SKM-1 (cell line): Measurements from ENCODE around the gene PLIN4.
"Not testable (repeated sequence)": the region's sequence is repeated elsewhere in the genome, so short reads cannot be mapped to it uniquely, and the experiment has no call there.

Experiments used
- DNase-seq: peaks from one replicate; lab custom pipeline; 2025; ENCODE audit not compliant: unreplicated experiment; lab: John Stamatoyannopoulos, UW

Gene PLIN4

DNA sequence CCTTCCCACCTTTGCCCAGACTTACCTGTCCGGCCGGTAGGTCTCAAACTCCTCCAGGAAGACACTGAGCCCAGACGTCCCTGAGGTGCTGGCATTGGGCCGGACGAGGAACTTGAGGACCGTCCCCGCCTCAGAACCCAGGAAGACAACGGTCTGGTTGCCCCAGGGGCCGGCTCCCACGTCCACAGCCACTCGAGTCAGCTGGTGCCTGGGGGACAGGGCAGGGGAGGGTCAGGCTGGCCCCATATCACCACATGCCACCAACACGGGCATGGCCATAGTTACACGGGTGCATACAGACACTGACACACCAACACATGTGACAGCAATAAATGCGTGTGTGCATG is 29.9 kb upstream of the PLIN4 start:
- no peak for DNase-seq

DNA sequence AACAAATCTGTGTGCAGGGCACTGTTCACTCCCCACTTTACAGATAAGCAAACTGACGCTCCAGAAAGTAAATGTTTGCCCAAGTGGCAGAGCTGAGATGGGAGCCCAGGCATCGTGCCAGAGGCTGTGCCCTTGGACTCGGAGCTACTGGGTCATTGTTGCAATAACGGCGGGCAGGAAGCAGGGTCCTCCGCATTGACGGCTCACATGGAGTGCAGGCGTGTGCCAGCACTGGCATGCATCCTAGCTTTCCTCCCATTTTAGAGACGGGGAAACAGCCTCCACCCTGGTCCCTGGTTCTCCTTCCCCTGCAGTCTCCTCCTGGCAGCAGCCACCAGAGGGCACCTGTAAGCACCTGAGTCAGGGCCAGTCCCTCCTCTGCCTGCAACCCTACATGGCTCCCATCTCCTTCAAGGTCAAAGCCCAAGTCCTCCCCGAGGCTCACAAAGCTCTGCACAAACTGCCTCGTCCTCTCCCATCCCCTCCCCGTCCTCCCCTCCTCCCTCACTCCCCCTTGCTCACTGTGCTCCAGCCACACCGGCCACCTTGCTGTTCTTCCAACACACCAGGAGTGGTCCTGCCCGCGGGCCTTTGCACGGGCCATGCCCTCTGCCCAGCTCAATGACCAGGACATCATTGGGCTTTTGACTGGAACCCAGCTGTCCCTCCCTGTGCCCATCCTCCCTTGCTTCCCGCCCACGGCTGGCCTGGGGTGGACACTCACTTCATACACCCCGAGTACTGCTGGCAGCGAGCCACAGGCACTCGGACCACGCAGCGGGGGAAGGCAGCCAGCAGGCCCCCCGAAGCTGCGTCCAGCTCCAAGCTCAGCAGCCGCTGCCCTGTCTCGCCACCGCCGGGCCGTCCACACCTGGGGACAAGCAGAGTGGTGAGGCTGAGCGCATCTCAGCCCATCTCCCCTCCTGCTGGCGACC is 29.3 kb upstream of the PLIN4 start:
- no peak for DNase-seq

DNA sequence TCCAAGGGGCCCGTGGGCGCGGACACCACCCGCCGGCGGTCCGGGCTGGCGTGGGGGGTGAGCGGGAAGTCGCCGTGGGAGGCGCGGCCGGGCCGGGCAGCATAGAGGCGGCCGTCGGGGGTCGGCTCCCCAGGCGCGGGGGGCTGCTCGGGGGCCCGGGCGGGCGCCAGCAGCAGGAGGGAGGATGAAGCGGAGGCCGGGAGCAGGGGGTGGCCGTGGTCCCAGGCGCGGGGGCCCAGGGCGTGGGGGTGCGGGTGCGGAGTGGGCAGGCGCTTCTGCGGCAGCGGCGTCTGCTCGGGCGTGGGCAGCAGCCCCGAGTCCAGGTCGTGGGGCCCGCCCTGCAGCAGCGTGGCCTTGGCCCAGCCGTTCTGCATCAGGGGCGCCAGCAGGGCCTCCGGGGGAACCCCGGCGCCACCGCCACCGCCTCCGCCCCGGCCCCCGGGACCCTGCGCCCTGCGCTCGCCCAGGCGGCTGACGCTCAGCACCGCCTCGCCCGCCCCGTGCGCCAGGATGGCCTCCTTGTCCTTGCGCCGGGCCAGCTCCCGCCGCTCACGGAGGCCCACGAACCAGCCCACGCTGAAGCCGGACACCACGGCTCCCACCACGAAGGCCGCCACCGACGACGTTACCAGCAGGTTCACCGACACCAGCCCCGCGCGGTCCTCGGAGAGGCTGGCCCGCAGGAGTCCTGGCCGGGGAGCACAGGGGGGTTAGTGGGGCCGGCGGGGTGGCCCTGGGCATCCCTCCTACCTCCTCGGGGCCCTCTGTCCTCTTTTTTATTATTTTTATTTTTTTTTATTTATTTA is 25.8 kb upstream of the PLIN4 start:
- no peak for DNase-seq

DNA sequence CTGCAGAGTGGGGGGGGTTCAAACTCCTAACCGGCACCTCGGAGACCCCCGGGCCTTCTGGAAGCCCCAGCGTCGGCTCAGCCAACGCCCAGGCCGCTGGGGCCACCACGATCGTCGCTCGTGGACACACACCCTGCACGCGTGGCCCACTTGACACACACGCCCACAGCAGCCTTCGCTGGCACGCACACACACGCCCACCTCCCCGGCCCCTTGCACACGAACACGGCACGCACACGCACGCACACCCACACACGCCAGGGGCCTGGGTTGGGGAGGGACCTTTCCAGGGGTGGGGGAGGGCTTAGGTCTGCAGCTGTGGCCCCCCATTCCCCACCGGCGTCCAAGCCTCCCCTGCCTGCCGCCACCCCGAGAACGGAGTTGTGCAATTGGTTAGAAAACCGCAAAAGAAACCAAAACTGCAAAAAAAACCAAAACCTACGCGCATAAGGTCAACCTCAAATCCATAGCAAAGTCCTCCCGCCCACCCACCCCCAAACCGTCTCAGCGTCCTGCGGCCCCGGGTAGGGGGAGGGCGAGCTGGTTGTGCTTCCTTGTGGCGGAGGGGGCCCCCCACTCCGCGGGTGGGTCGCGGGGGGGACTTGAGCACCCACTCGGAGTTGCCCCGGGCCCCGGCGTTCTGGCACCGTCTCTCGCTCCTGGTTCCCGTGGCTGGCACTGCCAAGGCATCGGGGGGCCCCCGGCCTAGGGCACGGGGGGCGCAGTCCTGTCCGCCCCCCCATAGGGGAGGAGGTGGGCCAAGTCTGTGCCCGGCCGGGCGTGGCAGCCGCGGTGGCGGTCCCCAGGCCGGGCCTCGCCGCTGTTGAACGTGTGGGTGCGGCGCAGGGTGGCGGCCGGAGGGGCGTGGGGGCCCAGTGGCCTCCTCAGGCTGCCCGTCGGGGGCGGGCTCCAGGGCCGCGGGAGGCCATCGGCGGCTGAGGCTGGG is 24.9 kb upstream of the PLIN4 start:
- peak; percentile 38 for DNase-seq

DNA sequence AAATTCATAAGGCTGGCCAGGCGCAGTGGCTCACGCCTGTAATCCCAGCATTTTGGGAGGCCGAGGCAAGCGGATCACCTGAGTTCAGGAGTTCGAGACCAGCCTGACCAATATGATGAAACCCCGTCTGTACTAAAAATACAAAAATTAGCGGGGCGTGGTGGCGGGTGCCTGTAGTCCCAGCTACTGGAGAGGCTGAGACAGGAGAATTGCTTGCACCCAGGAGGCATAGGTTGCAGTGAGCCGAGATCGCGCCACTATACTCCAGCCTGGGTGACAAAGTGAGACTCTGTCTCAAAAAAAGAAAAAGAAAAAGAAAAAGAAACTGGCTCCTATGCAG is 23.5 kb upstream of the PLIN4 start:
- DNase-seq: not testable (repeated sequence)

DNA sequence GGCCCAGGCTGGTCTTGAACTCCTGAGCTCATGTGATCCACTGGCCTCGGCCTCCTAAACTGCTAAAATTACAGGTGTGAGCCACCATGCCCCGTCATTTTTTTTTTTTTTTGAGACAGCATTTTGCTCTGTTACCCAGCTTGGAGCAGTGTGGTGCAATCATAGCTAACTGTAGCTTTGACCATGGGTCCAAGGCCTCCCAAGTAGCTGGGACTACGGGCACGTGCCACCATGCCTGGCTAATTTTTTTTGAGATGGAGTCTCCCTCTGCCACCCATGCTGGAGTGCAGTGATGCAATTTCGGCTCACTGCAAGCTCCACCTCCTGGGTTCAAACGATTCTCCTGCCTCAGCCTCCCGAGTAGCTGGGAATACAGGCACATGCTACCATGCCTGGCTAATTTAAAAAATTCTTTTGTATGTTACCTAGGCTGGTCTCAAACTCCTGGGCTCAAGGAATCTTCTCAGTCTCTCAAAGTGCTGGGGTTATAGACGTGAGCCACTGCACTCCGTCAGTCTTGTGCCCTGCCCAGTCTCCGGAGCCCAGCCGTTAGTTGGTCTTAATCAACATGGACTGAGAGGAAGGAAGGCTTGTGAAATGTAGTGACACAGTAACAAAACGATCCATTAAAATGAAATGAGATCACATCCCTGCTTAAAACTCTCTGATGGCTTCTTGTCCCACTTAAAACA is 23.0 kb upstream of the PLIN4 start:
- DNase-seq: peak; percentile 88

DNA sequence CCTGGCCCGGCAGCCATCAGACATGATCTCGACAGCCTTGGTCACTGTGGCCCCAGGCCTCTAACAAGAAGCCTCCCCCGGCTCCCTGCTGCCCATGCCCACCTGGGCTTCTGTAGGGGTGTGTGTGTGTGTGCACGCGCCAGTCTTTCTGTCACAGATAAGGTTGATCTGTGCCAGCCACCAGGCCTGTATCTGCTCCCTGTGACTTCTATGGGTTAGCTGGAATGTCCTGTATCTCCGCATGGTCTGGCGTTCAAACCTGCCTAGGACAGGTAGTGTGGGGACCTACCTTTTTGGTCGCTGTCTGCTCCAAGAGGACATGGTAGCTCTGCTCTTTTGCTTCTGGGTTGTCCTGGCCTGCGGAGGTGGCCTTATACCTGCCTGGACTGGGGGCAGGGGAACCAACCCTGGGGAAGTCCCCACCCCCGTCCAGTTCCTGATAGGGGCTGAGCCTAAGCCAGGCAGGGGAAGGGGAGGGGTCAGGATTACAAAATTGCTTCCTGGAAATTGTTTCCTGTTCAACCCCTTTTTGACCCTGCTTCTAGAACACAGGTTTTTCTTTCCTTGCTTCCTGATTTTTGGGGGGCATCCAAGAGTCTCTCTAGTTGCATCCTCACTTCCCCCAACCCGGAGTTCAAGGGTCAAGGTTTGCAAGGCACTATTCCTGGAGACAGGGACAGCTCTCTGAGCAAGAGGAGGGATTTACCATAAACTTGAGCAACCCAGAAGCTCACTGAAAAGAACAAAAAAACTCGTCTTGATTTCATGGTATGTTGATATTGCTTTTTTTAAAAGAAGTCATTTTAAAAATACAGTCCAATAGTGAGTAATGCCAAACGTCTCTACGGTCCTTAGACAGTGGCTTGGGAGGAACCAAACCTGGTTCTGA is 21.7 kb upstream of the PLIN4 start, which contains the start of gene LRG1:
Gene LRG1 (minus strand): TSS at position 344 of the 889 bp plus-strand sequence. CDS start 23 bp downstream, at position 321.
- DNase-seq: peak; percentile 95

DNA sequence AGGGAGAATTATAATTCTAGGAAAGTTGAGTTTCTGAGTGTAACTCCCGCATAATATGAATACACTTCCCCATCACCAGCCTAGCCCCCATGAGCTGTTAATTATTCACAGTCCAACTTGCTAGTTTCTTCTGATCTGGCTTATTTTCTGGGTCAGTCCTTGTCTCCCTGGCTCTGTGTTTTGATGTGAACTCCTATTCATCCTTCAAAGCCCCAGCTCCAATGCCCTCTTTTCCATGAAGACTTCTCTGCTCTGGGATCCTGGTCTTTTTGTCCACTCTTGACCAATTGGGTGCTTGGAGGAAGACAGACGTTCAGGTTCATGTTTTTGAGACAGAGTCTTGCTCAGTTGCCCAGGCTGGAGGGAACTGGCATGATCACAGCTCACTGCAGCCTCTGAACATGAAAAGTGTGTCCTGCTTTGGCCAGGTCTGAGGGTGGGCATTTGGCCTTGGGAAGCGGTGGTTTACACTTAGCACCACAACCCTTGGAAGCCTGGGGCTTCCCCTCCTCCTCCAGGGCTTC is 20.9 kb upstream of the PLIN4 start:
- no peak for DNase-seq

DNA sequence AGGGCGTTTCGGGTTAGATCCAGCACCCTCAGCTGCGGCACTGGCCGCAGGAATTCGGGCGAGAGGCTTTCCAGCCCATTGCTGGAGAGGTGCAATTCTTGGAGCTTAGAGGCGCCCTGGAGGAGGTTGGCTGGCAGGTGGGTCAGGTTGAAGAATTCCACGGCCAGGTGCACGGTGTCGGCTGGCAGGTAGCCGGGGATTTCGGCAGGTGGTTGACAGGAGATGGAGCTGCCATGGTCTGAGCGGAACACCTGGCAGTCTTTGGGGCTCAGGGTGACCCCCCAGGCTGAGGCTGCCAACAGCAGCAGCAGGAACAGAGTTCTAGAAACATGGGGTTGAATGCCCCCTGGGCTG is 20.3 kb upstream of the PLIN4 start:
- DNase-seq: no peak

DNA sequence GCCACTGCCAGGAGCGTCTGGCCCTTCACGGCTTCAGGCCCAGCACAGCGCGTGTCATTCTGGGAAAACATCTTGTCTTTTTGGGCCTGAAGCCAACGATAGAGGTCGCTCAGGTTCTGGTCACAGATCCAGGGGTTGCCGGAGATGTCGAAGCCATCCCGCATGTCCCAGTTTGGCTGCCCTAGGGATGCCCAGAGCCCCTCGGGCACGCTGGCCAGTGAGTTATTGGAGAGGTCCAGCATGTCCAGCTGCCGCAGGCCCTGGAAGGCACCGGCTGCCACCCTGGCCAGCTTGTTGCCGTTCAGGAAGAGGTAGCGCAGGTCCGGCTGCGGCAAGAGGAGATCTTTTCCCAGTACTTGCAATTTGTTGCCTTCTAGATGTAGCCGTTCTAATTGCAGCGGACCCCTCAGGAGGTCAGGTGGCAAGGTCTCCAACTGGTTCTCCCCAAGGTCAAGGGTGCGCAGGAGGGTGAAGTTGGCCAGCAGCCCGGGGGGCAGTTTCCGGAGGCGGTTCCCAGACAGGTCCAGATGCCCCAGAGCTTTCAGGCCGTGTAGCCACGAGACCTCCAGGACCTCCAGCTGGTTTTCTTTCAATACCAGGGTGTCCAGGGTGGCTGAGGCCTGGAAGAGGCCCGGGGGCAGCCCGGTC is 19.8 kb upstream of the PLIN4 start:
- DNase-seq: no peak

DNA sequence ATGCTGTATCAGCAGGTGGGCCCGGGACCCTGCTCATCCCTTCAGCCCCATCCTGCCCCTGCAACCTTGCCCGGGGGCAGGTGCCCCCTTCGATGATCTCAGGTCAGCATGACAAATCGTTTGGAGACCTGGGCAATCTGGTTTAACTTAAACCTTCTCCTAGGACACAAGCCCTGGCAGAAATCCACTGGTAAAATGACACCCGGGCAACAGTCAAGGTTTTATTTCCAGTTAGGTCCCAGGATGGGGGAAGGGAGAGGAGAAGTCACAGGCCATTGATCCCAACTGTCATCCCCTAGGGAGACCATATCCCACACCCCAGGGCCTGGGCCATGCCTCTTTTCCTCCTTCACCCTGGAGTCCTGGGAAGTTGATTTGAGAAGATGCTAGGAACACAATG is 18.5 kb upstream of the PLIN4 start:
- DNase-seq: no peak

DNA sequence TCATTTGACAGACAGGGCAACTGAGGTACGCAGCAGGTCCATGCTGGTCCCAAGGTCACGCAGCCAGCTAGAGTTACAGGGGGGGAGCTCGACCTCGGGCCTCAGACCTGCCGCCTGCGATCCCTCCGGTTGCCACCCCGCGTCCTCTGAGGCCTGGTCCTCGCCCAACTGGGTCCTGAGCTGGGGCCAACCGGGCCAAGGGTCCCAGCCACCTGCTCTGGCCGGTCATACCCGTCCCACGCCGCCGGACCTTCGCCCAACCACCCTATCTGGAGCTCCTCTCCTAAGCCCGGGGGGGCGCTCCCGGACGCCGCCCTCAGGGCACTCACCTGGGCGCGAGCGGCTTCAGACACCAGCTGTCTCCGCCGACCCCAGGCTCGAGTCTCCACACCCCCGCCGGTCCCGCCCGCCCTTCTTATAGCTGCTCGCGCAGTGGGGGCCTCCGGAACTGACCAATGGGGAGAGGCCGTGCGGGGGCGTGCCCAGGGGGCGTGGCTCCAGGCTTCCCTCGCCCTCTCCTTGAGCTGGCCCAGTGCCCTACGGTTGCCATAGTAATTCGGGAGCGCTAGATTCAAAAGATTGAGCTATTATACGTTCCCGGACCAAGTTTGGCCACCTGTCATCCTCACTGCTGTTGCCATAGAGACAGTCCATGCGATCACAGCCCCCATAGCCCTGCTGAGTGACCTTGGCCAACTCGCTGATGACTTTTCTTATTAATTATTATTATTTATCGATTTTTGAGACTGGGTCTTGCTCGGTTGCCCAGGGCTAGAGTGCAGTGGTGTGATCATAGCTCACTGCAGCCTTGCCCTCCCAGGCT is 16.8 kb upstream of the PLIN4 start, which contains the start of gene PLIN5:
Gene PLIN5 (minus strand): TSS at position 389 of the 823 bp plus-strand sequence. CDS start 1,150 bp downstream, outside the sequence.
- DNase-seq: no peak

DNA sequence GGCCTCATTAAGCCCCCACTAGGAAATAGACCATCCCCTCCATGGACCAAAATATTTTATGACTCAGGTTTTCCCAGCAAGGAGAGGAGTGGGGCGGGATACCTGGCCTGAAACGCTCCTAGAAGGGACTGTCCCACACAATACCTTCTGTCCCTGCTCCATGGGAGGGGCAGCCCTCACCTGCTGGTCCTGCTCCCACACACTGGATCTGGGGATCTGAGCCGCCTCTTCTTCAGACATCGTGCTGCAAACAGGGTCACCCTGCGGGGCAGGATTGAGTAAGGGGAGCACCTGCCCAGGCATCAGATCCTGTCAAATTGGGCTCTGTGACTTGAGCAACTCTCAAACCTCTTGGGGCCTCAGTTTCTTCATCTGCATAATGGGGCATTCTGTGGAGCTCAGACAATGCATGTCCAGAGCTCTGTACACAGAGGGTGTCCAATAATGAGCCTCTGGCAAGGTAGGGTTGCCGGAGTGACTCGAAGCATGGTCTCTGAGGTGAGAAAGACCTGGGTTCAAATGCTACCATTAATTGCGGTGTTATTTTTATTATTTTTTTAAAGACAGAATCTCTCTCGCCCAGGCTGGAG is 15.6 kb upstream of the PLIN4 start:
- DNase-seq: no peak

DNA sequence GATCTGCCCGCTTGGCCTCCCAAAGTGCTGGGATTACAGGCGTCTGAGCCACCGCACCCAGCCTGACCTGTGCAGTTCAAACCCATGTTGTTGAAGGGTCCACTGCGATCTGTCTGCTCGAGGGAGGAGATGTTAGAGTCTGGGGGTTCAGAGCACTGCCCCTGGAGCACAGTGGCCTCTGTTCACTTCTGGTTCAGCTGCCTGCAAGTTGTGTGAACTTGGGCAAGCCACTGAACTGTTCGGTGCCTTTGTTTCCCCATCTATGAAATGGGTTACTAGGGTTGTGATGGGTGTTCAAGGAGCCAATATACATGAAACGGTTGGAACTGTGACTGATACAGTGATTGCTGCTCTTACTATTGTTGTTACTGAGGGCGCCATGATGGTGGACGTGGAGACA is 15.0 kb upstream of the PLIN4 start:
- DNase-seq: no peak

DNA sequence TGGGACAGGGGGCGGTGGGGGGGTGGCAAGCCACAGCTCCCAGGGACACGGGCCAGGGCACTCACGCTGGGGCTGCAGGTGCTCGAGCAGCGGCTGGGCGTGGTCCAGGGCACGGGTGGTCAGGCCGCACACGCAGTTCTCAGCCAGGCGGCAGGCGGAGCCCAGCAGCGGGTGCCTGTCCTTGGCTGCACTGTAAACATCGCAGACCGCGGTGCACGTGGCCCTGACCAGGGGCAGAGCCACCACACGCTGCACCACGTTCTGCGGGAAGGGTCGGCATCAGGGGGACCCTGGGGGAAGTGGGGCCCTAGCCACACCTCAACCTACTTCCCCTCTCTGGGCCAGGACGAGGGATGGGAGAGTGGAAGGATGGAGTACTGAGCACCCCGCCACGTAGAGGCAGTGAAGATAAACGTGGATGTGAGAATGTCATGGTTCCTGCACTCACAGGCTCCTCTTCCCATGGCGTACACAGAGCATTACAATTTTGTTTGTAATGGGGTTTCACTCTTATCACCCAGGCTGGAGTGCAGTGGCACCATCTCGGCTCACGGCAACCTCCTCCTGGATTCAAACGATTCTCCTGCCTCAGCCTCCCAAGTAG is 13.4 kb upstream of the PLIN4 start:
- no peak for DNase-seq

DNA sequence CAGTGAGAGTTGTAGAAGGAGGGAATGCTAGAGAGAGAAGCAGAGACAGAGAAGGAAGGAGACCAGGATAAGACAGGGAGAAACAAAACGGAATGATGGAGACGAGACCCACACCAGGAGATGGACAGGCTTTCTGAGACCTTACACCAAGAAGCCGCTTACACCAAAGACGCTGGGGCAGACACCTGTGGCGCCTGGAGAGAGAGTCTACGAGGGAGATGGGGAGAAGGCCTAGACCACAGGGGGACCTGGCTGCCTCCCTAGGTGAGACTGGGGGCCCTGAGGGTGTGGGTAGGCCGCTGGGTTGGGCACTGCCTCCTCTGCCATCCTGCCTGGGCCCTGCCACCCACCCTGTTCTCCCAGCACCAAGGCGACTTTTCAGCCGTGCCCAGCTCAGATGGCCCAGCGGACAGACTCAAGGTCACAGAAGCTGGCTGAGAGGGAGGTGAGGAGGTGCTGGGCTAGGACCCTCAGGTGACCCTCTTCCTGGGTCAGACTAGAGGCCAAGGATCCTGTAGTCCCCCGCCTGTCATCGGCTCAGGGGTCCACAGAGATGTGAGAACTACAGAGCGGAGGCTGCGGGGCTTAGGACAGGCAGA is 11.7 kb upstream of the PLIN4 start:
- DNase-seq: no peak

DNA sequence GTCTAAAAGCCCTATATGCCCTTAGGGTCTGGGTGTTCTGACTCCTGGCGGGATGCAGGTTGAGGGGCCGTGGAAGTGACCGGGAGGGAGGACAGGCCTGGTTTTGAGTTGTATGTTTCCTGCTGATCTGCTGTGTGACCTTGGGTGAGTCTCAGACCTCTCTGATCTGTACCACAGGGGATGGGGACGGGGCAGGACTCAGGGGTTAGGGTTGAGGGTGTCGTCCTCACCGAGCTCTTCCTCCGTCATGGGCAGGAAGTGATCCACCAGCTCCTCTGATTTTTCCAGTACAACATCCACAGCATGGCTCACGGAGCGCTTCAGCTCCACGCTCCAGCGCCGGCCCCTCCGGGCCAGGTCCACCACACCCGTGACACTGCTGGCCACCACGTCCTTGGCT is 10.6 kb upstream of the PLIN4 start:
- no peak for DNase-seq
